OCI-LY1 (cell line): ENCODE measurements around the gene DDX3X.

Experiments used
- H2AFZ ChIP-seq: fragments of 200-600 bp; sonication (generic), shearing (Covaris generic); 2 replicates; pipeline ENCODE4 v1.6.0; 2014; ENCODE audit warnings: antibody characterized with exemption, mild to moderate bottlenecking, low read length
- H3F3A ChIP-seq: fragments of 200-600 bp; sonication (generic), shearing (Covaris generic); 2 replicates; pipeline ENCODE4 v1.6.0; 2014; ENCODE audit warnings: mild to moderate bottlenecking, antibody characterized with exemption, low read length, moderate library complexity; ENCODE audit not compliant: insufficient read depth
- H3K27ac ChIP-seq: fragments of 200-600 bp; sonication (generic); 2 replicates; pipeline ENCODE4 v1.5.1; 2014; ENCODE audit warnings: low read length, mixed run types, mild to moderate bottlenecking, low read depth; ENCODE audit not compliant: poor library complexity, severe bottlenecking
- H3K27me3 ChIP-seq: fragments of 200-600 bp; sonication (generic); 2 replicates; pipeline ENCODE4 v1.6.0; 2014; ENCODE audit warnings: antibody characterized with exemption, mild to moderate bottlenecking, low read length, moderate library complexity; ENCODE audit not compliant: insufficient read depth
- H3K36me3 ChIP-seq: fragments of 200-600 bp; sonication (generic); 2 replicates; pipeline ENCODE4 v1.6.1; 2014; ENCODE audit warnings: mild to moderate bottlenecking, antibody characterized with exemption, low read length, moderate library complexity, mixed read lengths; ENCODE audit not compliant: insufficient read depth
- H3K4me1 ChIP-seq: fragments of 200-600 bp; sonication (generic); 2 replicates; pipeline ENCODE4 v1.5.1; 2014; ENCODE audit warnings: mild to moderate bottlenecking, low read length, moderate library complexity; ENCODE audit not compliant: insufficient read depth, severe bottlenecking
- H3K4me2 ChIP-seq: fragments of 200-600 bp; sonication (generic), shearing (Covaris generic); 2 replicates; pipeline ENCODE4 v1.6.1; 2014; ENCODE audit warnings: low read length
- H3K4me3 ChIP-seq: fragments of 200-600 bp; sonication (generic); 2 replicates; pipeline ENCODE4 v1.5.1; 2014; ENCODE audit warnings: low read length, low read depth, mild to moderate bottlenecking, mixed read lengths; ENCODE audit not compliant: poor library complexity, severe bottlenecking
- H3K79me2 ChIP-seq: fragments of 200-600 bp; shearing (Covaris generic); 2 replicates; pipeline ENCODE4 v1.6.1; 2016; ENCODE audit warnings: mixed run types, low read length, mixed read lengths; ENCODE audit not compliant: insufficient read depth
- H3K9ac ChIP-seq: fragments of 200-600 bp; sonication (generic), shearing (Covaris generic); 2 replicates; pipeline ENCODE4 v1.6.1; 2014; ENCODE audit warnings: mild to moderate bottlenecking, low read length, mixed read lengths
- H3K9me2 ChIP-seq: fragments of 200-600 bp; sonication (generic), shearing (Covaris generic); 2 replicates; pipeline ENCODE4 v1.6.1; 2014; ENCODE audit warnings: low read depth, mild to moderate bottlenecking, low read length, mixed read lengths
- H3K9me3 ChIP-seq: fragments of 200-600 bp; shearing (Covaris generic); 2 replicates; pipeline ENCODE4 v1.6.1; 2014; ENCODE audit warnings: low read length, mixed read lengths
- H4K20me1 ChIP-seq: fragments of 200-600 bp; sonication (generic), shearing (Covaris generic); 2 replicates; pipeline ENCODE4 v1.6.0; 2016; ENCODE audit warnings: mild to moderate bottlenecking, low read length; ENCODE audit not compliant: insufficient read depth
- EZH2 ChIP-seq: fragments of 200-600 bp; sonication (generic), shearing (Covaris generic); IDR thresholded peaks from 2 replicates; pipeline ENCODE4 v1.8.0; 2017; ENCODE audit warnings: borderline replicate concordance, mixed run types, mild to moderate bottlenecking, antibody characterized with exemption, low read length, moderate library complexity, mixed read lengths
- TF ChIP-seq, protein P1 (sequence below): fragments of 200-600 bp; sonication (generic), shearing (Covaris generic); IDR thresholded peaks from 2 replicates; pipeline ENCODE4 v1.5.1; 2017; ENCODE audit warnings: mild to moderate bottlenecking, antibody characterized with exemption, low read length, moderate library complexity, mixed read lengths

Gene DDX3X

DNA sequence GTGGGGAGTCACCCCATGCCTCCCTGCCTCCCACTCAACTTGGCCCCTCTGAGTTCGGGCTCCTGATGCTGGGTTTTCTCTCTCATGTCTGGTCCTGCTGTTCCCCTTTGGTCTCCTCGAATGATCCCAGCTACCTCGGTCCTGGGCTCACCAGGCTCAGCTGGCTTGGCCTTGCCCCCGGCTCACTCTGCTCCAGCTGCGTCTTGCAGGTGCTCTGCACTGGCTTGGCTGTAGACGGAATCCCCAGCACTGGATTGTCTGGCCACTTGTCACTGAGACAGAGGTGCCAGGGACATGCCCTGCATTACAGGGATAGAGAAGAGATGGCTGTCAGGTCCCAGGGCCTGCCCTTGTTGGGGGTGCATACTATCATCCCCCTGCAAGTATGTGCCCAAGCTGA is 71.6 kb downstream of the DDX3X start:
- H3K9ac ChIP-seq: no peak overlapping the region

GRCh38 chrX:41406201-41406600 is 72.2 kb downstream of the DDX3X start:
- Histone ChIP-seq H3K36me3 (no peaks in the 10 kb centered on the region; the same call in 1 of the 2 replicates), H2AFZ (no peak overlapping the region), H4K20me1 (no peaks in the 10 kb centered on the region), H3K4me3 (no peak overlapping the region), H3K4me1 (no peaks in the 10 kb centered on the region), H3K9ac (no peak overlapping the region), H3K27ac (no peak overlapping the region), H3K79me2 (no peaks in the 10 kb centered on the region), H3K9me3 (no peaks in the 10 kb centered on the region), H3K9me2 (no peaks in the 10 kb centered on the region), H3F3A (no peaks in the 10 kb centered on the region), H3K4me2 (no peak overlapping the region), H3K27me3 (no peaks in the 10 kb centered on the region)
- TF ChIP-seq, protein P1, sequence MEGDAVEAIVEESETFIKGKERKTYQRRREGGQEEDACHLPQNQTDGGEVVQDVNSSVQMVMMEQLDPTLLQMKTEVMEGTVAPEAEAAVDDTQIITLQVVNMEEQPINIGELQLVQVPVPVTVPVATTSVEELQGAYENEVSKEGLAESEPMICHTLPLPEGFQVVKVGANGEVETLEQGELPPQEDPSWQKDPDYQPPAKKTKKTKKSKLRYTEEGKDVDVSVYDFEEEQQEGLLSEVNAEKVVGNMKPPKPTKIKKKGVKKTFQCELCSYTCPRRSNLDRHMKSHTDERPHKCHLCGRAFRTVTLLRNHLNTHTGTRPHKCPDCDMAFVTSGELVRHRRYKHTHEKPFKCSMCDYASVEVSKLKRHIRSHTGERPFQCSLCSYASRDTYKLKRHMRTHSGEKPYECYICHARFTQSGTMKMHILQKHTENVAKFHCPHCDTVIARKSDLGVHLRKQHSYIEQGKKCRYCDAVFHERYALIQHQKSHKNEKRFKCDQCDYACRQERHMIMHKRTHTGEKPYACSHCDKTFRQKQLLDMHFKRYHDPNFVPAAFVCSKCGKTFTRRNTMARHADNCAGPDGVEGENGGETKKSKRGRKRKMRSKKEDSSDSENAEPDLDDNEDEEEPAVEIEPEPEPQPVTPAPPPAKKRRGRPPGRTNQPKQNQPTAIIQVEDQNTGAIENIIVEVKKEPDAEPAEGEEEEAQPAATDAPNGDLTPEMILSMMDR: no peak
- TF ChIP-seq EZH2: no peak

More for the DNA sequence above, 71.6 kb downstream of the DDX3X start:
- no peak overlapping the region for H2AFZ ChIP-seq
- no peaks in the 10 kb centered on the region for H3K27me3 ChIP-seq
- no peaks in the 10 kb centered on the region for H3K79me2 ChIP-seq
- H3F3A ChIP-seq: no peaks in the 10 kb centered on the region
- H3K4me2 ChIP-seq: no peak overlapping the region
- no peaks in the 10 kb centered on the region for H3K9me3 ChIP-seq
- no peaks in the 10 kb centered on the region for H3K9me2 ChIP-seq
- H3K4me3 ChIP-seq: no peak overlapping the region
- H4K20me1 ChIP-seq: no peaks in the 10 kb centered on the region
- TF ChIP-seq EZH2: no peak
- H3K4me1 ChIP-seq: no peaks in the 10 kb centered on the region
- H3K27ac ChIP-seq: no peak overlapping the region
- H3K36me3 ChIP-seq: no peaks in the 10 kb centered on the region; the same call in 1 of the 2 replicates

DNA sequence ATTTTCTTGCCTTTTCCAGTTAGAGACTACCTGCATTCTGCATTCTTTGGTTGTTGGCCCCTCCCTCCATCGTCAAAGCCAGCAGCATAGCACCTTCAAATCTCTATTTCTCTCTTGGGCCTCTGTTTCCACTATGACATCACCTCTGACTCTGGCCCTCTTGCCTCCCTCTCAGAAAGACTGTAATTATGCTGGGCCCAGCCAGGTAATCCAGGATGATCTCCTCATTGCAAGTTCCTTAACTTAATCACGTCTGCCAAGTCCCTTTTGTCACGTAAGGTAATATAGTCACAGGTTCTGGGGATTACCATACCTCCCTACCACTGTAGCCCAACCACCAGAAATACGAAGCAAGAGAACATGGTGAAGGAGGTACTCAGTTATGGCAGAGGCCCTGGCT is 73.9 kb downstream of the DDX3X start:
- H3K4me1 ChIP-seq: peaks cover 9% of the 10 kb centered on the region
- H3K79me2 ChIP-seq: no peaks in the 10 kb centered on the region
- H3K4me3 ChIP-seq: no peak overlapping the region
- no peak overlapping the region for H3K27ac ChIP-seq
- H3K27me3 ChIP-seq: no peaks in the 10 kb centered on the region
- no peak overlapping the region for H3K9ac ChIP-seq
- H3F3A ChIP-seq: no peaks in the 10 kb centered on the region
- no peaks in the 10 kb centered on the region for H3K9me3 ChIP-seq
- no peaks in the 10 kb centered on the region for H4K20me1 ChIP-seq
- TF ChIP-seq, protein P1: no peak
- TF ChIP-seq EZH2: no peak
- H3K36me3 ChIP-seq: no peaks in the 10 kb centered on the region; the same call in 1 of the 2 replicates
- no peaks in the 10 kb centered on the region for H3K9me2 ChIP-seq
- H2AFZ ChIP-seq: no peak overlapping the region
- H3K4me2 ChIP-seq: no peak overlapping the region

GRCh38 chrX:41408576-41408975 is 74.6 kb downstream of the DDX3X start:
- H3K27ac ChIP-seq: no peak overlapping the region
- TF ChIP-seq EZH2: no peak
- TF ChIP-seq, protein P1: no peak
- H3K9ac ChIP-seq: no peak overlapping the region
- no peaks in the 10 kb centered on the region for H3K9me2 ChIP-seq
- H4K20me1 ChIP-seq: no peaks in the 10 kb centered on the region
- no peak overlapping the region for H3K4me3 ChIP-seq
- no peak overlapping the region for H3K4me2 ChIP-seq
- H3F3A ChIP-seq: no peaks in the 10 kb centered on the region
- H3K9me3 ChIP-seq: no peaks in the 10 kb centered on the region
- H2AFZ ChIP-seq: no peak overlapping the region
- peaks cover 9% of the 10 kb centered on the region for H3K4me1 ChIP-seq
- H3K36me3 ChIP-seq: no peaks in the 10 kb centered on the region; the same call in 1 of the 2 replicates
- no peaks in the 10 kb centered on the region for H3K27me3 ChIP-seq
- no peaks in the 10 kb centered on the region for H3K79me2 ChIP-seq
